Stimulated activated naive CD4-positive, alpha-beta T cell treated with Interleukin-2 at 50 U/mL for 16 hours (primary cell): ENCODE measurements around the gene FHIT.

ENCODE experiments used
- DNase-seq: peaks from one replicate; lab custom pipeline; 2025; lab: John Stamatoyannopoulos, UW

FHIT gene

GRCh38 chr3:60622349-60622748 is 628.9 kb downstream of the FHIT start:
- no peak for DNase-seq

- DNase-seq, result no peak
Observed at GRCh38 chr3:60617188-60617587, 634.1 kb downstream of the FHIT start.

- no peak for DNase-seq
Observed at GRCh38 chr3:60613769-60614303, 637.4 kb downstream of the FHIT start.

- no peak for DNase-seq
Observed at GRCh38 chr3:60610441-60611112, 640.7 kb downstream of the FHIT start.

- no peak for DNase-seq
Observed at GRCh38 chr3:60609446-60609845, 641.8 kb downstream of the FHIT start.

- no peak for DNase-seq
Observed at GRCh38 chr3:60603860-60604259, 647.4 kb downstream of the FHIT start.

GRCh38 chr3:60600848-60601247 is 650.4 kb downstream of the FHIT start:
- DNase-seq, result no peak

GRCh38 chr3:60599586-60599985 is 651.7 kb downstream of the FHIT start:
- DNase-seq, result no peak

- DNase-seq, result no peak
Observed at GRCh38 chr3:60598671-60599070, 652.6 kb downstream of the FHIT start.

GRCh38 chr3:60594025-60594424 is 657.2 kb downstream of the FHIT start:
- DNase-seq, result no peak

GRCh38 chr3:60591267-60591666 is 660.0 kb downstream of the FHIT start:
- no peak for DNase-seq

- DNase-seq, result no peak
Observed at GRCh38 chr3:60588806-60589205, 662.4 kb downstream of the FHIT start.

GRCh38 chr3:60585918-60586317 is 665.3 kb downstream of the FHIT start:
- DNase-seq, result no peak

GRCh38 chr3:60584250-60584649 is 667.0 kb downstream of the FHIT start:
- DNase-seq, result no peak

- no peak for DNase-seq
Observed at GRCh38 chr3:60582288-60582687, 669.0 kb downstream of the FHIT start.

- DNase-seq, result no peak
Observed at GRCh38 chr3:60580809-60581208, 670.4 kb downstream of the FHIT start.

- DNase-seq, result no peak
Observed at GRCh38 chr3:60579734-60580133, 671.5 kb downstream of the FHIT start.

GRCh38 chr3:60578936-60579335 is 672.3 kb downstream of the FHIT start:
- no peak for DNase-seq

- DNase-seq, result no peak
Observed at GRCh38 chr3:60577601-60578000, 673.7 kb downstream of the FHIT start.

GRCh38 chr3:60575718-60576272 is 675.5 kb downstream of the FHIT start:
- no peak for DNase-seq

- no peak for DNase-seq
Observed at GRCh38 chr3:60574046-60574769, 677.0 kb downstream of the FHIT start.

- no peak for DNase-seq
Observed at GRCh38 chr3:60573494-60573893, 677.8 kb downstream of the FHIT start.

GRCh38 chr3:60571511-60571910 is 679.7 kb downstream of the FHIT start:
- DNase-seq, result no peak
